GM13977 (cell line): ENCODE data around the gene CCDC27.

ENCODE experiments used
- DNase-seq: peaks from one replicate; pipeline ENCODE4 v3.0.0; 2012; ENCODE audit warnings: low spot score
- CTCF ChIP-seq: IDR thresholded peaks from 2 replicates; pipeline ENCODE4 v1.5.1; 2012; ENCODE audit warnings: mild to moderate bottlenecking, control low read depth; ENCODE audit not compliant: insufficient read depth; ENCODE audit errors: extremely low read depth, missing control alignments
- in situ Hi-C: fragments of 300-500 bp; cut with MboI; formaldehyde crosslinking; loops from one replicate; pipeline ENCODE4 v1.12.0; 2022; ENCODE audit warnings: low sequenced_read_pairs, low pct_unique_long_range_greater_than_20kb, mixed read lengths, inconsistent platforms; ENCODE audit not compliant: unreplicated experiment

CCDC27 gene

DNA sequence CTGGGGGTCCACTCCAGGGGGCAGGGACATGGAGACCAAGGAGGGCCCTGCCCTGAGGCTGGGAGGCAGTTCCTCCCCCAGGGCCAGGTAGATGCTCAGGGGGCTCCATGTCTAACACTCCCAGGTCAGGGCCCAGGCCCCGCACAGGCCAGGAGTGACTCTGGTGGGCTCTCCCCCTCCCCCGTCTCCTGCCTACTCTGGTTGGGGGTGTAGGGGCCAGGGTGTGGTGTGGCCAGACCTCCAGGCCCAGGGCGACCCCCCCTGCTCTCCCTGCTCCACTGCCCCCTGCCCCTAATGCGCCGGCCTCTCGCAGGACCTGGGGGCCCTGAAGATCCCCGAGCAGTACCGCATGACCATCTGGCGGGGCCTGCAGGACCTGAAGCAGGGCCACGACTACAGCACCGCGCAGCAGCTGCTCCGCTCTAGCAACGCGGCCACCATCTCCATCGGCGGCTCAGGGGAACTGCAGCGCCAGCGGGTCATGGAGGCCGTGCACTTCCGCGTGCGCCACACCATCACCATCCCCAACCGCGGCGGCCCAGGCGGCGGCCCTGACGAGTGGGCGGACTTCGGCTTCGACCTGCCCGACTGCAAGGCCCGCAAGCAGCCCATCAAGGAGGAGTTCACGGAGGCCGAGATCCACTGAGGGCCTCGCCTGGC, 19.7 kb upstream of the CCDC27 start:
- in situ Hi-C loops, result no loop called here
- no peak for DNase-seq
- TF ChIP-seq CTCF, result no peak

DNA sequence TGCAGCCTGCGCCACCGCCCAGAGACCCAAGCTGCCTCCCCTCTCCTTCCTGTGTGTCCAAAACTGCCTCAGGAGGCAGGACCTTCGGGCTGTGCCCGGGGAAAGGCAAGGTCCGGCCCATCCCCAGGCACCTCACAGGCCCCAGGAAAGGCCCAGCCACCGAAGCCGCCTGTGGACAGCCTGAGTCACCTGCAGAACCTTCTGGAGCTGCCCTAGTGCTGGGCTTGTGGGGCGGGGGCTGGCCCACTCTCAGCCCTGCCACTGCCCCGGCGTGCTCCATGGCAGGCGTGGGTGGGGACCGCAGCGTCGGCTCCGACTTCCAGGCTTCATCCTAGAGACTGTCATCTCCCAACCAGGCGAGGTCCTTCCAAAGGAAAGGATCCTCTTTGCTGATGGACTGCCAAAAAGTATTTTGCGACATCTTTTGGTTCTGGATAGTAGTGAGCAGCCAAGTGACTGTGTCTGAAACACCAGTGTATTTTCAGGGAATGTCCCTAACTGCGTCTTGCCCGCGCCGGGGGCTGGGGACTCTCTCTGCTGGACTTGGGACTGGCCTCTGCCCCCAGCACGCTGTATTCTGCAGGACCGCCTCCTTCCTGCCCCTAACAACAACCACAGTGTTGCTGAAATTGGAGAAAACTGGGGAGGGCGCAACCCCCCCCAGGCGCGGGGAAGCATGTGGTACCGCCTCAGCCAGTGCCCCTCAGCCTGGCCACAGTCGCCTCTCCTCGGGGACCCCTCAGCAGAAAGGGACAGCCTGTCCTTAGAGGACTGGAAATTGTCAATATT, 19.0 kb upstream of the CCDC27 start:
- in situ Hi-C loops, result no loop called here
- no peak for DNase-seq
- no peak for TF ChIP-seq CTCF

DNA sequence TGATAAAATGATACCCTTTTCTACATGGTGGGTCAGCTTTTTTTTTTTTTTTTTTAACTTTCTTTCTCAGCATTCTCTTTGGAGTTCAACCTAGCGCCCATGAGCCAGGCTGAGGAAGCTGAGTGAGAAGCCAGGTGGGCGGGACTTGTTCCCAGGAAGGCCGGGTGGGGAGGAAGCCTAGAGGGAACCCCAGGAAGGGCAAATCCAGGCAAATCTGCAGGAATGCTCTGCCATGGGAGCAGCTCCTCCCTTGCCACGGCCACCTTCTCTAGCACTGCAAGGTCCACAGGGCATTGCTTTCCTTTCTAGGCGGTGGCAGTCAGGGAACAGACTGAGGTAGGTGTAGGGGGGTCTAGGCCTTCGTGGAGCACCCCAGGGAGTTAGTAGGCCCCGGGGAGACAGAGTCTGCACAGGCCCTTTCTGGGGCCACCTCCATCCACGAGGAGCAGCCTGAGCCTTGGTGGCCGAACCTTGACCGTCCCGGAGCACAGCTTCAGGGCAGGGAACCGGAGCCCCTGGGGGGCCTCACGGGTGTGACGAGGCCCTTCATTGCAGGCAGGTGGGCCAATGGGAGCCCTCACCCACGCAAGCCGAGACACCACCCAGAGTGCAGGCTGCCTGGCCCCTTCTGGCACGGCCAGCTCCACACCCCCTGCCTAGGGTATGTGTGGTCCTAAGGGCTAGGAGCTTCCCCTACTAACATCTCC, 18.2 kb upstream of the CCDC27 start:
- TF ChIP-seq CTCF, result no peak
- in situ Hi-C loops, result no loop called here
- DNase-seq, result no peak

DNA sequence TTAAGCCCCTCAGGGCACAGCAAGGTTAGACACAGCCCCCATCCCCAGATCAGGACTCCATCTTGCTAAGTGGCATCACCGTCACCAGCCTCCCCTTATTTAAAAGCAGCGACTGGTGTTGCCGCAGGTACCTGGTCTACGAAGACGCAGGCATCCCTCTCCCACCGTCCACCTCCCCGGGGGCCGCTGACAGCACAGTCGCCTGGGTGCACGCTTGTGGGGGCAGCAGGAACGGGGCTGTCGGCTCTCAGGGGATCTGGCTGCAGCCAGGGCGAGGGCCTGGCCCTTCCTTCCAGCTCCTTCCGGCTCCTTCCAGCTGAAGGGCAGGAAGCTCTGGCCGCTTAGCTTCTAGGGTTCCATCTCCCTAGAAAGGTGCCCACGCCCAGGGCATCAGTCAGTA, 17.6 kb upstream of the CCDC27 start:
- no peak for DNase-seq
- in situ Hi-C loops, result no loop called here
- no peak for TF ChIP-seq CTCF

GRCh38 chr1:3735027-3735681, 17.1 kb upstream of the CCDC27 start:
- no peak for DNase-seq
- no peak for TF ChIP-seq CTCF
- in situ Hi-C loops, result no loop called here

DNA sequence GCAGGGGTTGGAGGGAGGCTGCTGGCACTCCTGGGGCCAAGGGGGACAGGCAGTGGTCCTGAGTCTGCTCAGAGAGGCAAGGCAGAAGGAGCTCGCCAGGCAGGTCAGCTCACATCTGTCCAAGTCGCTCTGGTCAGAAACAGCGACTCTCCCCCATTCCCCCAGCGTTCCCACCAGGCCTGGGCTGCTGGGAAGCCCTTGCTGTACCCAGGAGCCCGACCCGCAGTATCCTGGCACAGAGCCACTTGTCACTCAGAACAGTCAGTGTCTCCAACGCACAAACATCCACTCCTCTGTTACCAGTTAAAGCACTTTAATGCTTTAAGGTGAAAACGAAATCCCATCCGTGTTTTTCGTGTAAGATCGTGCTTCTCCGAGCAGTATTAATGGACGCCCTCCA, 16.6 kb upstream of the CCDC27 start:
- in situ Hi-C loops, result no loop called here

More for the DNA sequence above, 16.6 kb upstream of the CCDC27 start:
- no peak for TF ChIP-seq CTCF
- DNase-seq, result no peak
